Colonic mucosa (tissue), 4 donors: ENCODE measurements around the gene SGCE. TPM values are rescaled to one million over a fixed set of nuclear protein-coding genes. Genes with fewer than 3 reads are reported as not detected.

ENCODE experiments used
- DNase-seq: peaks from one replicate; pipeline ENCODE4 v3.0.0-alpha.2; 2020
- H3K27ac ChIP-seq: fragments of 200-600 bp; one replicate; pipeline ENCODE4 v1.8.0; 2021
- H3K27me3 ChIP-seq: fragments of 200-600 bp; one replicate; pipeline ENCODE4 v1.8.0; 2021
- H3K36me3 ChIP-seq: fragments of 200-600 bp; one replicate; pipeline ENCODE4 v1.8.0; 2021
- H3K4me1 ChIP-seq: fragments of 200-600 bp; one replicate; pipeline ENCODE4 v1.8.0; 2021; ENCODE audit warnings: mild to moderate bottlenecking
- H3K4me3 ChIP-seq: fragments of 200-600 bp; one replicate; pipeline ENCODE4 v1.8.0; 2021
- H3K9ac ChIP-seq, 2 donors: one replicate each; pipeline ENCODE4 v1.7.0; 2013; ENCODE audit warnings: control low read depth in 2 of 2, low read depth in 2 of 2, low read length in 2 of 2
- H3K9me3 ChIP-seq: fragments of 200-600 bp; one replicate; pipeline ENCODE4 v1.8.0; 2021
- CTCF ChIP-seq: fragments of 200-600 bp; IDR thresholded peaks from one replicate; pipeline ENCODE4 v1.8.0; 2022; ENCODE audit warnings: antibody characterized with exemption, mild to moderate bottlenecking
- intact Hi-C: fragments of 100-400 bp; cut with DNase I; formaldehyde crosslinking; loops from one replicate; pipeline ENCODE4 v1.14.1; 2022
- total RNA-seq, 2 donors: library from RNA; stranded (reverse); fragmentation: NEBNext Ultra II Directional in 1 of 2; extraction: Animal tissue kit (Norgen Biotek cat#: 25700) in 1 of 2; gene quantifications; one replicate each; pipeline ENCODE4 v1.2.1, GENCODE V29; 2021
- donor health status: healthy.
- donor health status: DM: no; HTN: no; CAD: no.
- donor health status: DM: no; HTN: no; CAD: no.

Gene SGCE
- total RNA-seq, 2 donors from 2014 or later, result 6.1 to 10.8 TPM

- no peak for DNase-seq
- TF ChIP-seq CTCF, result no peak
- Histone ChIP-seq H3K4me3 (no peak overlapping the region), H3K4me1 (no peaks in the 10 kb centered on the region), H3K27me3 (no peaks in the 10 kb centered on the region), H3K9ac (no peak overlapping the region), H3K9me3 (no peaks in the 10 kb centered on the region), H3K36me3 (no peaks in the 10 kb centered on the region), H3K27ac (no peak overlapping the region)
- intact Hi-C loops, result no loop called here
These were observed 46.4 kb downstream of the SGCE start for GRCh38 chr7:94609561-94609960.

- no peaks in the 10 kb centered on the region for H3K4me1 ChIP-seq
- no peak for DNase-seq
- no peaks in the 10 kb centered on the region for H3K9me3 ChIP-seq
- H3K27ac ChIP-seq, result no peak overlapping the region
- no peaks in the 10 kb centered on the region for H3K27me3 ChIP-seq
- intact Hi-C loops, result no loop called here
- no peak overlapping the region for H3K4me3 ChIP-seq
- no peak for TF ChIP-seq CTCF
- no peak overlapping the region for H3K9ac ChIP-seq
- H3K36me3 ChIP-seq, result no peaks in the 10 kb centered on the region
These were observed 50.9 kb downstream of the SGCE start for GRCh38 chr7:94605031-94605430.

- no peak for TF ChIP-seq CTCF
- no peak for DNase-seq
- Histone ChIP-seq H3K36me3 (no peaks in the 10 kb centered on the region), H3K9ac (no peak overlapping the region), H3K4me1 (no peaks in the 10 kb centered on the region), H3K9me3 (no peaks in the 10 kb centered on the region), H3K4me3 (no peak overlapping the region), H3K27me3 (no peaks in the 10 kb centered on the region), H3K27ac (no peak overlapping the region)
- intact Hi-C loops, result no loop called here
These were observed 53.8 kb downstream of the SGCE start for GRCh38 chr7:94602181-94602580.

- intact Hi-C loops, result no loop called here
- H3K4me1 ChIP-seq, result no peaks in the 10 kb centered on the region
These were observed 55.7 kb downstream of the SGCE start for GRCh38 chr7:94600267-94600666.

GRCh38 chr7:94595717-94596116 is 60.2 kb downstream of the SGCE start:
- no peak overlapping the region for H3K9ac ChIP-seq
- TF ChIP-seq CTCF, result no peak
- no peak overlapping the region for H3K27ac ChIP-seq
- no peak overlapping the region for H3K4me3 ChIP-seq
- DNase-seq, result no peak
- no peaks in the 10 kb centered on the region for H3K36me3 ChIP-seq
- intact Hi-C loops, result no loop called here
- no peaks in the 10 kb centered on the region for H3K9me3 ChIP-seq
- H3K27me3 ChIP-seq, result no peaks in the 10 kb centered on the region
- no peaks in the 10 kb centered on the region for H3K4me1 ChIP-seq

More at GRCh38 chr7:94600267-94600666, 55.7 kb downstream of the SGCE start:
- H3K9me3 ChIP-seq, result no peaks in the 10 kb centered on the region
- DNase-seq, result no peak
- TF ChIP-seq CTCF, result no peak
- H3K9ac ChIP-seq, result no peak overlapping the region
- no peaks in the 10 kb centered on the region for H3K27me3 ChIP-seq
- no peaks in the 10 kb centered on the region for H3K36me3 ChIP-seq
- H3K27ac ChIP-seq, result no peak overlapping the region
- H3K4me3 ChIP-seq, result no peak overlapping the region

GRCh38 chr7:94594882-94595281 is 61.1 kb downstream of the SGCE start:
- H3K4me1 ChIP-seq, result no peaks in the 10 kb centered on the region
- no peak for TF ChIP-seq CTCF
- no peak overlapping the region for H3K27ac ChIP-seq
- no peaks in the 10 kb centered on the region for H3K9me3 ChIP-seq
- no peak overlapping the region for H3K4me3 ChIP-seq
- H3K36me3 ChIP-seq, result no peaks in the 10 kb centered on the region
- DNase-seq, result no peak
- H3K9ac ChIP-seq, result no peak overlapping the region
- no peaks in the 10 kb centered on the region for H3K27me3 ChIP-seq
- intact Hi-C loops, result no loop called here
